Smooth muscle cell (in vitro differentiated cells): ENCODE data around the gene DUS1L. TPM values are rescaled to one million over a fixed set of nuclear protein-coding genes. Genes with fewer than 3 reads are reported as not detected.

ENCODE experiments used
- DNase-seq: peaks from one replicate; lab custom pipeline; 2025; ENCODE audit not compliant: unreplicated experiment; lab: John Stamatoyannopoulos, UW
- H2AFZ ChIP-seq: fragments of 200-600 bp; sonication (generic); 2 replicates; pipeline ENCODE4 v1.6.0; 2016; ENCODE audit warnings: antibody characterized with exemption, low read depth, mild to moderate bottlenecking
- H3F3A ChIP-seq: fragments of 200-600 bp; sonication (generic); 2 replicates; pipeline ENCODE4 v1.6.0; 2017; ENCODE audit warnings: antibody characterized with exemption, low read depth
- H3K27ac ChIP-seq: fragments of 200-600 bp; sonication (generic); 2 replicates; pipeline ENCODE4 v1.5.1; 2016; ENCODE audit warnings: low read depth, mild to moderate bottlenecking
- H3K27me3 ChIP-seq: fragments of 200-600 bp; sonication (generic); 2 replicates; pipeline ENCODE4 v1.6.1; 2016; ENCODE audit warnings: low read depth, mild to moderate bottlenecking
- H3K36me3 ChIP-seq: fragments of 200-600 bp; sonication (generic); 2 replicates; pipeline ENCODE4 v1.5.1; 2016; ENCODE audit warnings: low read depth
- H3K4me1 ChIP-seq: fragments of 200-600 bp; sonication (generic); 2 replicates; pipeline ENCODE4 v1.5.1; 2016; ENCODE audit warnings: low read depth
- H3K4me2 ChIP-seq: fragments of 200-600 bp; sonication (generic); 2 replicates; pipeline ENCODE4 v1.6.0; 2016; ENCODE audit warnings: mild to moderate bottlenecking
- H3K4me3 ChIP-seq: fragments of 200-600 bp; sonication (generic); 2 replicates; pipeline ENCODE4 v1.5.1; 2016; ENCODE audit warnings: mild to moderate bottlenecking
- H3K79me2 ChIP-seq: fragments of 200-600 bp; sonication (generic); 2 replicates; pipeline ENCODE4 v1.6.0; 2016; ENCODE audit warnings: low read depth, mild to moderate bottlenecking
- H3K9ac ChIP-seq: fragments of 200-600 bp; sonication (generic); 2 replicates; pipeline ENCODE4 v1.6.0; 2016; ENCODE audit warnings: low read depth
- H3K9me3 ChIP-seq: fragments of 200-600 bp; sonication (generic); replicated peaks from 2 replicates; pipeline ENCODE4 v1.5.1; 2016; ENCODE audit warnings: low read depth
- H4K20me1 ChIP-seq: fragments of 200-600 bp; sonication (generic); 2 replicates; pipeline ENCODE4 v1.6.0; 2016; ENCODE audit warnings: low read depth
- CTCF ChIP-seq: fragments of 200-600 bp; sonication (generic); IDR thresholded peaks from 2 replicates; pipeline ENCODE4 v1.5.1; 2017; ENCODE audit warnings: borderline replicate concordance, mild to moderate bottlenecking, antibody characterized with exemption; ENCODE audit not compliant: insufficient read depth, poor library complexity, severe bottlenecking
- WGBS: methylation state at CpG from one replicate; pipeline ENCODE4 v1.1.7; 2016; ENCODE audit warnings: low lambda C conversion rate; 5-methylcytosine and 5-hydroxymethylcytosine counted together
- polyA plus RNA-seq: library from polyadenylated mRNA; unstranded; fragments of >200 nt; fragmentation: Nextera tagmentation; extraction: Ambion mirVana; gene quantifications from 2 replicates; pipeline ENCODE4 v1.2.1, GENCODE V29; 2016
- total RNA-seq: library from RNA; depleted of rRNA; stranded (reverse); fragments of >200 nt; gene quantifications from 2 replicates; pipeline ENCODE4 v1.2.3, GENCODE V29; 2014

The DUS1L gene
- total and polyA plus RNA-seq, 2 experiments from 2014 or later = 49.4 to 125 TPM

GRCh38 chr17:82016061-82016874, 49.3 kb downstream of the DUS1L start:
- Histone ChIP-seq H3K4me3 (no peak overlapping the region), H3K36me3 (no peaks in the 10 kb centered on the region), H3K9me3 (no peaks in the 10 kb centered on the region), H3K27me3 (no peaks in the 10 kb centered on the region), H3K27ac (no peak overlapping the region), H4K20me1 (peaks cover 18% of the 10 kb centered on the region), H3K4me1 (no peaks in the 10 kb centered on the region), H2AFZ (no peak overlapping the region), H3K9ac (no peak overlapping the region), H3K4me2 (no peak overlapping the region), H3F3A (no peaks in the 10 kb centered on the region), H3K79me2 (no peaks in the 10 kb centered on the region)
- no peak for DNase-seq
- no peak for TF ChIP-seq CTCF
- WGBS = 95% methylated on average over 26 of the region's 28 CpGs

- H3K4me2 ChIP-seq = no peak overlapping the region
- no peaks in the 10 kb centered on the region for H3K4me1 ChIP-seq
- no peak for TF ChIP-seq CTCF
- H2AFZ ChIP-seq = no peak overlapping the region
- H3K9me3 ChIP-seq = no peaks in the 10 kb centered on the region
- no peaks in the 10 kb centered on the region for H3K36me3 ChIP-seq
- no peak overlapping the region for H3K4me3 ChIP-seq
- WGBS = 87% methylated on average over 21 of the region's 24 CpGs
- H3K9ac ChIP-seq = no peak overlapping the region
- H3K79me2 ChIP-seq = no peaks in the 10 kb centered on the region
- no peak overlapping the region for H3K27ac ChIP-seq
- no peaks in the 10 kb centered on the region for H3F3A ChIP-seq
- no peak for DNase-seq
- peaks cover 10% of the 10 kb centered on the region for H4K20me1 ChIP-seq
- no peaks in the 10 kb centered on the region for H3K27me3 ChIP-seq
Observed at GRCh38 chr17:82015311-82015971, 50.2 kb downstream of the DUS1L start.

GRCh38 chr17:82014971-82015310, 50.7 kb downstream of the DUS1L start:
- H3K27me3 ChIP-seq = no peaks in the 10 kb centered on the region

More at GRCh38 chr17:82014971-82015310, 50.7 kb downstream of the DUS1L start:
- no peaks in the 10 kb centered on the region for H3K9me3 ChIP-seq
- H3F3A ChIP-seq = no peaks in the 10 kb centered on the region
- no peak overlapping the region for H3K4me3 ChIP-seq
- H3K36me3 ChIP-seq = no peaks in the 10 kb centered on the region
- no peak overlapping the region for H3K27ac ChIP-seq
- no peak overlapping the region for H3K9ac ChIP-seq
- H2AFZ ChIP-seq = no peak overlapping the region
- H3K4me1 ChIP-seq = no peaks in the 10 kb centered on the region
- 88% methylated on average over 13 of the region's 13 CpGs for WGBS
- H3K79me2 ChIP-seq = no peaks in the 10 kb centered on the region
- no peak for TF ChIP-seq CTCF
- H3K4me2 ChIP-seq = no peak overlapping the region
- no peak for DNase-seq
- peaks cover 5% of the 10 kb centered on the region for H4K20me1 ChIP-seq
